Suprapubic skin (tissue), 4 donors: Measurements from ENCODE around the gene PPM1H. TPM values are rescaled to one million over a fixed set of nuclear protein-coding genes. Genes with fewer than 3 reads are reported as not detected.

Source experiments
- DNase-seq, 2 donors: peaks; one replicate each; pipeline ENCODE4 v3.0.0-alpha.2; 2019; ENCODE audit warnings: low spot score in 2 of 2
- H3K27ac ChIP-seq: fragments of 200-600 bp; sonication (generic); one replicate; pipeline ENCODE4 v1.5.1; 2019
- H3K27me3 ChIP-seq: fragments of 200-600 bp; sonication (generic); one replicate; pipeline ENCODE4 v1.5.1; 2019
- H3K36me3 ChIP-seq: fragments of 200-600 bp; sonication (generic); one replicate; pipeline ENCODE4 v1.5.1; 2019
- H3K4me1 ChIP-seq: fragments of 200-600 bp; sonication (generic); one replicate; pipeline ENCODE4 v1.5.1; 2019
- H3K4me3 ChIP-seq: fragments of 200-600 bp; sonication (generic); one replicate; pipeline ENCODE4 v1.5.1; 2019; ENCODE audit warnings: mild to moderate bottlenecking
- H3K9me3 ChIP-seq: fragments of 200-600 bp; sonication (generic); one replicate; pipeline ENCODE4 v1.5.1; 2019
- CTCF ChIP-seq, 2 donors: fragments of 200-600 bp in 1 of 2; fragments of 450-650 bp in 1 of 2; sonication (generic) in 1 of 2; IDR thresholded peaks; one replicate each; pipeline ENCODE4 v1.5.1; 2016 to 2019; ENCODE audit warnings: antibody characterized with exemption in 2 of 2, mild to moderate bottlenecking in 1 of 2, moderate library complexity in 1 of 2
- EP300 ChIP-seq: sonication (generic); formaldehyde crosslinking; IDR thresholded peaks from one replicate; pipeline ENCODE4 v1.6.1; 2017; ENCODE audit warnings: antibody characterized with exemption
- POLR2A ChIP-seq, 2 donors: fragments of 450-650 bp; IDR thresholded peaks; one replicate each; pipeline ENCODE4 v1.6.1; 2017; ENCODE audit warnings: antibody characterized with exemption in 2 of 2, mild to moderate bottlenecking in 2 of 2, moderate library complexity in 2 of 2
- POLR2AphosphoS5 ChIP-seq, 3 donors: sonication (generic); formaldehyde crosslinking; IDR thresholded peaks; one replicate each; pipeline ENCODE4 v1.6.1; 2017; ENCODE audit warnings: antibody characterized with exemption in 3 of 3
- WGBS: methylation state at CpG from one replicate; pipeline ENCODE4 v1.1.5; 2018; 5-methylcytosine and 5-hydroxymethylcytosine counted together
- total RNA-seq, 4 donors: library from RNA; depleted of rRNA; stranded (reverse); fragments of >200 nt; gene quantifications; one replicate each; pipeline ENCODE4 v1.1.0, GENCODE V29; 2016

PPM1H gene
- total RNA-seq, 4 donors from 2014 or later: 2.3 to 8.1 (median 4.9) TPM

- 63% methylated on average over 2 of the region's 2 CpGs for WGBS
- TF ChIP-seq POLR2A (IDR thresholded peaks at IDR 0.05) (no peak), CTCF (IDR thresholded peaks at IDR 0.05) (no peak), POLR2AphosphoS5 (IDR thresholded peaks at IDR 0.05) (no peak), EP300 (no peak)
- Histone ChIP-seq H3K9me3 (no peaks in the 10 kb centered on the region), H3K27me3 (no peaks in the 10 kb centered on the region), H3K27ac (no peak overlapping the region), H3K36me3 (no peaks in the 10 kb centered on the region), H3K4me1 (no peaks in the 10 kb centered on the region), H3K4me3 (no peak overlapping the region)
- no peak for DNase-seq
Observed at GRCh38 chr12:62963486-62964041, 28.6 kb upstream of the PPM1H start.

GRCh38 chr12:62960324-62960723 lies 25.4 kb upstream of the PPM1H start:
- no peaks in the 10 kb centered on the region for H3K9me3 ChIP-seq
- no peaks in the 10 kb centered on the region for H3K27me3 ChIP-seq
- no peak for DNase-seq
- H3K4me3 ChIP-seq: no peak overlapping the region
- 81% methylated on average over 1 of the region's 1 CpG for WGBS
- H3K4me1 ChIP-seq: no peaks in the 10 kb centered on the region
- no peak for TF ChIP-seq CTCF (IDR thresholded peaks at IDR 0.05)
- no peak for TF ChIP-seq POLR2A (IDR thresholded peaks at IDR 0.05)
- no peak for TF ChIP-seq POLR2AphosphoS5 (IDR thresholded peaks at IDR 0.05)
- no peak for TF ChIP-seq EP300
- no peak overlapping the region for H3K27ac ChIP-seq
- H3K36me3 ChIP-seq: no peaks in the 10 kb centered on the region

GRCh38 chr12:62959745-62960144 lies 24.8 kb upstream of the PPM1H start:
- no peak for DNase-seq
- no peaks in the 10 kb centered on the region for H3K4me1 ChIP-seq
- no peak for TF ChIP-seq EP300
- no peak for TF ChIP-seq POLR2AphosphoS5 (IDR thresholded peaks at IDR 0.05)
- TF ChIP-seq CTCF (IDR thresholded peaks at IDR 0.05): no peak
- TF ChIP-seq POLR2A (IDR thresholded peaks at IDR 0.05): no peak
- H3K4me3 ChIP-seq: no peak overlapping the region
- H3K27me3 ChIP-seq: no peaks in the 10 kb centered on the region
- no peak overlapping the region for H3K27ac ChIP-seq
- H3K36me3 ChIP-seq: no peaks in the 10 kb centered on the region
- WGBS: 63% methylated on average over 8 of the region's 8 CpGs
- H3K9me3 ChIP-seq: no peaks in the 10 kb centered on the region

- 83% methylated on average over 2 of the region's 2 CpGs for WGBS
- H3K27me3 ChIP-seq: no peaks in the 10 kb centered on the region
- no peak overlapping the region for H3K4me3 ChIP-seq
- no peaks in the 10 kb centered on the region for H3K36me3 ChIP-seq
- H3K9me3 ChIP-seq: no peaks in the 10 kb centered on the region
- no peak for TF ChIP-seq CTCF (IDR thresholded peaks at IDR 0.05)
- TF ChIP-seq POLR2A (IDR thresholded peaks at IDR 0.05): no peak
- TF ChIP-seq POLR2AphosphoS5 (IDR thresholded peaks at IDR 0.05): no peak
- no peak for TF ChIP-seq EP300
- H3K4me1 ChIP-seq: no peaks in the 10 kb centered on the region
- no peak overlapping the region for H3K27ac ChIP-seq
- DNase-seq: no peak
Observed at GRCh38 chr12:62957233-62957953, 22.4 kb upstream of the PPM1H start.

GRCh38 chr12:62955678-62956077 lies 20.7 kb upstream of the PPM1H start:
- H3K4me3 ChIP-seq: no peak overlapping the region
- H3K27ac ChIP-seq: no peak overlapping the region
- no peak for DNase-seq
- 95% methylated on average over 3 of the region's 3 CpGs for WGBS
- TF ChIP-seq CTCF (IDR thresholded peaks at IDR 0.05): no peak
- TF ChIP-seq EP300: no peak
- no peak for TF ChIP-seq POLR2AphosphoS5 (IDR thresholded peaks at IDR 0.05)
- no peak for TF ChIP-seq POLR2A (IDR thresholded peaks at IDR 0.05)
- H3K36me3 ChIP-seq: no peaks in the 10 kb centered on the region
- no peaks in the 10 kb centered on the region for H3K27me3 ChIP-seq
- H3K4me1 ChIP-seq: no peaks in the 10 kb centered on the region
- H3K9me3 ChIP-seq: no peaks in the 10 kb centered on the region
